ENCODE results near the gene ACMSD. TPM values are rescaled to one million over a fixed set of nuclear protein-coding genes. Genes with fewer than 3 reads are reported as not detected.

Gene ACMSD
- total and polyA plus RNA-seq, 2 experiments from 2014 or later = 6.7 to 8.6 TPM

GRCh38 chr2:134862069-134862468, 23.7 kb downstream of the ACMSD start:
- no peaks in the 10 kb centered on the region for H3K9me2 ChIP-seq (replicated peaks; ENCODE audit: insufficient read depth)
- no peaks in the 10 kb centered on the region for H3K4me1 ChIP-seq (ENCODE audit: insufficient read depth)
- H2AFZ ChIP-seq = no peak overlapping the region
- no peak for DNase-seq (ENCODE audit: low spot score)
- 96% methylated on average over 4 of the region's 4 CpGs for WGBS (ENCODE audit: low lambda C conversion rate, missing lambda C conversion rate)
- H3K36me3 ChIP-seq (replicated peaks; ENCODE audit: insufficient read depth, low read depth) = no peaks in the 10 kb centered on the region
- H3K4me3 ChIP-seq = no peak overlapping the region
- TF ChIP-seq EZH2phosphoT487 (IDR thresholded peaks at IDR 0.05; ENCODE audit: low read depth, severe bottlenecking, unreplicated experiment) = no peak
- TF ChIP-seq EZH2 (IDR thresholded peaks at IDR 0.05; ENCODE audit: borderline replicate concordance) = no peak
- no peak for TF ChIP-seq CTCF (IDR thresholded peaks at IDR 0.05; ENCODE audit: poor library complexity)
- H3K9me3 ChIP-seq (ENCODE audit: low read depth) = no peaks in the 10 kb centered on the region
- H3K4me2 ChIP-seq = no peak overlapping the region
- no peak overlapping the region for H3K27ac ChIP-seq
- no peaks in the 10 kb centered on the region for H4K20me1 ChIP-seq (ENCODE audit: insufficient read depth, poor library complexity, severe bottlenecking)
- H3K79me2 ChIP-seq = no peaks in the 10 kb centered on the region
- no peaks in the 10 kb centered on the region for H3K27me3 ChIP-seq

- Histone ChIP-seq H3K27me3 (no peaks in the 10 kb centered on the region), H3K4me1 (ENCODE audit: insufficient read depth) (no peaks in the 10 kb centered on the region), H3K4me3 (no peak overlapping the region), H4K20me1 (ENCODE audit: insufficient read depth, poor library complexity, severe bottlenecking) (no peaks in the 10 kb centered on the region), H3K9me2 (replicated peaks; ENCODE audit: insufficient read depth) (no peaks in the 10 kb centered on the region), H3K9me3 (ENCODE audit: low read depth) (no peaks in the 10 kb centered on the region), H3K36me3 (replicated peaks; ENCODE audit: insufficient read depth, low read depth) (no peaks in the 10 kb centered on the region), H3K79me2 (no peaks in the 10 kb centered on the region), H2AFZ (no peak overlapping the region), H3K4me2 (no peak overlapping the region), H3K27ac (no peak overlapping the region)
- TF ChIP-seq CTCF (IDR thresholded peaks at IDR 0.05; ENCODE audit: poor library complexity) (no peak), EZH2 (IDR thresholded peaks at IDR 0.05; ENCODE audit: borderline replicate concordance) (no peak), EZH2phosphoT487 (IDR thresholded peaks at IDR 0.05; ENCODE audit: low read depth, severe bottlenecking, unreplicated experiment) (no peak)
- DNase-seq (ENCODE audit: low spot score) = no peak
- WGBS (ENCODE audit: low lambda C conversion rate, missing lambda C conversion rate) = 92% methylated on average over 3 of the region's 3 CpGs
Measured at GRCh38 chr2:134862674-134863073, 24.3 kb downstream of the ACMSD start.

GRCh38 chr2:134863446-134863845, 25.0 kb downstream of the ACMSD start:
- DNase-seq (ENCODE audit: low spot score) = no peak

More at GRCh38 chr2:134863446-134863845, 25.0 kb downstream of the ACMSD start:
- TF ChIP-seq EZH2 (IDR thresholded peaks at IDR 0.05; ENCODE audit: borderline replicate concordance) (no peak), CTCF (IDR thresholded peaks at IDR 0.05; ENCODE audit: poor library complexity) (no peak), EZH2phosphoT487 (IDR thresholded peaks at IDR 0.05; ENCODE audit: low read depth, severe bottlenecking, unreplicated experiment) (no peak)
- H3K9me2 ChIP-seq (replicated peaks; ENCODE audit: insufficient read depth) = no peaks in the 10 kb centered on the region
- H3K27me3 ChIP-seq = no peaks in the 10 kb centered on the region
- H3K36me3 ChIP-seq (replicated peaks; ENCODE audit: insufficient read depth, low read depth) = no peaks in the 10 kb centered on the region
- H3K4me3 ChIP-seq = no peak overlapping the region
- no peaks in the 10 kb centered on the region for H3K4me1 ChIP-seq (ENCODE audit: insufficient read depth)
- H3K27ac ChIP-seq = no peak overlapping the region
- no peaks in the 10 kb centered on the region for H3K9me3 ChIP-seq (ENCODE audit: low read depth)
- no peak overlapping the region for H2AFZ ChIP-seq
- H3K4me2 ChIP-seq = no peak overlapping the region
- no peaks in the 10 kb centered on the region for H4K20me1 ChIP-seq (ENCODE audit: insufficient read depth, poor library complexity, severe bottlenecking)
- WGBS (ENCODE audit: low lambda C conversion rate, missing lambda C conversion rate) = 96% methylated on average over 20 of the region's 20 CpGs
- no peaks in the 10 kb centered on the region for H3K79me2 ChIP-seq
